CD14-positive monocyte (primary cell): Measurements from ENCODE around the gene PPP1R16B. TPM values are rescaled to one million over a fixed set of nuclear protein-coding genes. Genes with fewer than 3 reads are reported as not detected.

Experiments used
- DNase-seq, 3 donors: peaks; one replicate each; pipeline ENCODE4 v3.0.0-alpha.2; 2011 to 2022
- H2AFZ ChIP-seq: 2 replicates; pipeline ENCODE4 v1.6.0; 2012; ENCODE audit warnings: mild to moderate bottlenecking, low read depth, low read length, inconsistent platforms; ENCODE audit not compliant: insufficient read depth, poor library complexity, severe bottlenecking
- H3K27ac ChIP-seq, 2 donors: 1 replicate in 1 of 2; 2 replicates in 1 of 2; pipeline ENCODE4 v1.5.1; 2012 to 2013; ENCODE audit warnings: low read length in 2 of 2, control low read depth in 1 of 2, inconsistent platforms in 1 of 2, low read depth in 1 of 2, mild to moderate bottlenecking in 1 of 2
- H3K27me3 ChIP-seq, 2 donors: one replicate each; pipeline versions ENCODE4 v1.6.0 to v1.6.1; 2011 to 2013; ENCODE audit warnings: low read length in 2 of 2; ENCODE audit not compliant: control insufficient read depth in 2 of 2, insufficient read depth in 2 of 2
- H3K36me3 ChIP-seq, 2 donors: replicated peaks in 1 of 2; 1 replicate in 1 of 2; 2 replicates in 1 of 2; pipeline versions ENCODE4 v1.5.1 to v1.6.1; 2012 to 2013; ENCODE audit warnings: low read length in 2 of 2, control low read depth in 1 of 2, inconsistent platforms in 1 of 2, mild to moderate bottlenecking in 1 of 2; ENCODE audit not compliant: insufficient read depth in 2 of 2, control insufficient read depth in 1 of 2
- H3K4me1 ChIP-seq, 2 donors: 1 replicate in 1 of 2; 2 replicates in 1 of 2; pipeline versions ENCODE4 v1.5.1 to v1.6.1; 2012 to 2013; ENCODE audit warnings: low read length in 2 of 2, control low read depth in 1 of 2, inconsistent platforms in 1 of 2, mild to moderate bottlenecking in 1 of 2, moderate library complexity in 1 of 2; ENCODE audit not compliant: insufficient read depth in 2 of 2, control insufficient read depth in 1 of 2
- H3K4me2 ChIP-seq: replicated peaks from 2 replicates; pipeline ENCODE3; 2012; ENCODE audit warnings: low read length, moderate library complexity, mild to moderate bottlenecking; ENCODE audit not compliant: poor library complexity, severe bottlenecking; ENCODE audit errors: extremely low read depth
- H3K4me3 ChIP-seq, 3 experiments: fragments of 200-600 bp in 1 of 3; sonication (generic) in 1 of 3; replicated peaks in 1 of 3; 1 replicate in 2 of 3; 2 replicates in 1 of 3; pipeline ENCODE4 v1.5.1; 2011 to 2013; ENCODE audit warnings: low read length in 3 of 3, mild to moderate bottlenecking in 3 of 3, control low read depth in 2 of 3, low read depth in 2 of 3, inconsistent platforms in 1 of 3, moderate library complexity in 1 of 3
- H3K79me2 ChIP-seq: 2 replicates; pipeline ENCODE4 v1.6.0; 2012; ENCODE audit warnings: mild to moderate bottlenecking, control low read depth, inconsistent platforms, low read length, moderate library complexity; ENCODE audit not compliant: insufficient read depth
- H3K9ac ChIP-seq: 2 replicates; pipeline ENCODE4 v1.6.0; 2017; ENCODE audit warnings: low read length, mild to moderate bottlenecking; ENCODE audit not compliant: insufficient read depth, poor library complexity, severe bottlenecking
- H3K9me3 ChIP-seq, 2 donors: replicated peaks in 1 of 2; 1 replicate in 1 of 2; 2 replicates in 1 of 2; pipeline versions ENCODE4 v1.5.1 to v1.6.1; 2012 to 2013; ENCODE audit warnings: low read length in 2 of 2, control low read depth in 1 of 2; ENCODE audit not compliant: control insufficient read depth in 1 of 2, insufficient read depth in 1 of 2
- H4K20me1 ChIP-seq: 2 replicates; pipeline ENCODE4 v1.6.0; 2012; ENCODE audit warnings: mild to moderate bottlenecking, low read length, control low read depth, moderate library complexity; ENCODE audit not compliant: insufficient read depth
- H3K27ac Mint-ChIP-seq, 7 donors: one replicate each; pipeline ENCODE4 v1.8.0; 2020; ENCODE audit warnings: mild to moderate bottlenecking in 7 of 7, mixed read lengths in 7 of 7, moderate library complexity in 6 of 7, inconsistent platforms in 2 of 7
- H3K27me3 Mint-ChIP-seq, 3 donors: one replicate each; pipeline ENCODE4 v1.8.0; 2021 to 2022; ENCODE audit warnings: low read depth in 3 of 3, mild to moderate bottlenecking in 3 of 3, mixed read lengths in 3 of 3, moderate library complexity in 3 of 3, inconsistent platforms in 1 of 3
- H3K36me3 Mint-ChIP-seq, 2 donors: one replicate each; pipeline ENCODE4 v1.8.0; 2020; ENCODE audit warnings: mixed read lengths in 2 of 2, inconsistent platforms in 1 of 2, mild to moderate bottlenecking in 1 of 2
- H3K4me1 Mint-ChIP-seq: one replicate; pipeline ENCODE4 v1.8.0; 2020; ENCODE audit warnings: mild to moderate bottlenecking, mixed read lengths
- H3K4me3 Mint-ChIP-seq, 2 donors: one replicate each; pipeline ENCODE4 v1.8.0; 2020; ENCODE audit warnings: mild to moderate bottlenecking in 2 of 2, mixed read lengths in 2 of 2, moderate library complexity in 1 of 2
- H3K9me3 Mint-ChIP-seq, 7 donors: one replicate each; pipeline ENCODE4 v1.8.0; 2020 to 2022; ENCODE audit warnings: mixed read lengths in 7 of 7, mild to moderate bottlenecking in 6 of 7, moderate library complexity in 6 of 7, inconsistent platforms in 2 of 7
- WGBS: methylation state at CpG from one replicate; pipeline ENCODE4 v1.1.5; 2013; ENCODE audit warnings: missing lambda C conversion rate; ENCODE audit not compliant: insufficient coverage; 5-methylcytosine and 5-hydroxymethylcytosine counted together
- intact Hi-C, 2 donors: fragments of 100-400 bp; cut with micrococcal nuclease; formaldehyde crosslinking; loops; one replicate each; pipeline versions ENCODE4 v1.15.0 to v1.15.1; 2023
- polyA plus RNA-seq, 3 donors: library from polyadenylated mRNA; depleted of rRNA in 1 of 3; unstranded in 2 of 3; stranded (reverse) in 1 of 3; fragments of 300-500 nt in 2 of 3; fragments of >200 nt in 1 of 3; fragmentation: Illumina TruSeq in 2 of 3; gene quantifications; 1 replicate in 2 of 3; 2 replicates in 1 of 3; pipeline ENCODE4 v1.2.3, GENCODE V29; 2012 to 2021
- TF ChIP-seq, protein P1 (sequence below): fragments of 200-600 bp; IDR thresholded peaks from one replicate; pipeline ENCODE4 v1.8.0; 2022; ENCODE audit warnings: antibody characterized with exemption, mild to moderate bottlenecking

Gene PPP1R16B
- polyA plus RNA-seq, 3 donors, result 1.1 to 4.4 (median 1.4) TPM

DNA sequence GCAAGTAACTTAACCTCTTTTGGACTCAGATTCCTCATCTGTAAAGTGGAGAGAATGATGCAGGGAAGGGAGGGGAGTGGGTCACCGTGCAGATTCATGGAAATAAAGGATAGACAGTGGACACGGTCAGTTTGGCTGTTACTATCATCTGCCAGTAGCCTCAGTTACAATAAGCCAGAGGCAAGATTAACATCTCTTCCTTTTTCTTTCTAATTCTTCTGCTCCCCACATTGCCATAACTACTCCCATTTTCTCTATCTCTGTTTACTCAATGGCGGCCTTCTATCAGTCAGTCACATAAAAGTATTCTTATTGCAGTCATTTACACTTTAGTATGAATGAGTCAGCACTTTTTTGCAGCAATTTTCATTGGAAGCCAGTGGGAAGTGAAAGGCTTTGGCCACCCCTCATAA, 49.2 kb downstream of the PPP1R16B start:
- no peaks in the 10 kb centered on the region for H3K36me3 ChIP-seq
- peak overlapping the region in 1 of 7 donors; percentile 22 for H3K27ac Mint-ChIP-seq
- no peak overlapping the region for H3K4me3 Mint-ChIP-seq
- intact Hi-C loops, result no loop called here
- no peaks in the 10 kb centered on the region for H4K20me1 ChIP-seq
- H3K4me1 Mint-ChIP-seq, result peaks cover 30% of the 10 kb centered on the region
- H3K27ac ChIP-seq, result no peak overlapping the region
- H3K27me3 ChIP-seq, result no peaks in the 10 kb centered on the region
- H3K36me3 Mint-ChIP-seq, result peaks cover 0 to 10% of the 10 kb centered on the region in 2 donors
- peaks cover 10 to 12% of the 10 kb centered on the region in 2 donors for H3K4me1 ChIP-seq
- TF ChIP-seq, protein P1, sequence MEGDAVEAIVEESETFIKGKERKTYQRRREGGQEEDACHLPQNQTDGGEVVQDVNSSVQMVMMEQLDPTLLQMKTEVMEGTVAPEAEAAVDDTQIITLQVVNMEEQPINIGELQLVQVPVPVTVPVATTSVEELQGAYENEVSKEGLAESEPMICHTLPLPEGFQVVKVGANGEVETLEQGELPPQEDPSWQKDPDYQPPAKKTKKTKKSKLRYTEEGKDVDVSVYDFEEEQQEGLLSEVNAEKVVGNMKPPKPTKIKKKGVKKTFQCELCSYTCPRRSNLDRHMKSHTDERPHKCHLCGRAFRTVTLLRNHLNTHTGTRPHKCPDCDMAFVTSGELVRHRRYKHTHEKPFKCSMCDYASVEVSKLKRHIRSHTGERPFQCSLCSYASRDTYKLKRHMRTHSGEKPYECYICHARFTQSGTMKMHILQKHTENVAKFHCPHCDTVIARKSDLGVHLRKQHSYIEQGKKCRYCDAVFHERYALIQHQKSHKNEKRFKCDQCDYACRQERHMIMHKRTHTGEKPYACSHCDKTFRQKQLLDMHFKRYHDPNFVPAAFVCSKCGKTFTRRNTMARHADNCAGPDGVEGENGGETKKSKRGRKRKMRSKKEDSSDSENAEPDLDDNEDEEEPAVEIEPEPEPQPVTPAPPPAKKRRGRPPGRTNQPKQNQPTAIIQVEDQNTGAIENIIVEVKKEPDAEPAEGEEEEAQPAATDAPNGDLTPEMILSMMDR, result no peak
- peaks cover 0 to 3% (median 2%) of the 10 kb centered on the region in 3 donors for H3K27me3 Mint-ChIP-seq
- no peak for DNase-seq
- H3K9ac ChIP-seq, result no peak overlapping the region
- H3K9me3 Mint-ChIP-seq, result peaks cover 0 to 2% (median 0%) of the 10 kb centered on the region in 7 donors
- no peak overlapping the region for H2AFZ ChIP-seq
- H3K9me3 ChIP-seq, result no peaks in the 10 kb centered on the region
- H3K79me2 ChIP-seq, result no peaks in the 10 kb centered on the region
- no peak overlapping the region for H3K4me3 ChIP-seq
- H3K4me2 ChIP-seq, result no peak overlapping the region
- no CpG with 5 or more reads among the region's 3 CpGs for WGBS

DNA sequence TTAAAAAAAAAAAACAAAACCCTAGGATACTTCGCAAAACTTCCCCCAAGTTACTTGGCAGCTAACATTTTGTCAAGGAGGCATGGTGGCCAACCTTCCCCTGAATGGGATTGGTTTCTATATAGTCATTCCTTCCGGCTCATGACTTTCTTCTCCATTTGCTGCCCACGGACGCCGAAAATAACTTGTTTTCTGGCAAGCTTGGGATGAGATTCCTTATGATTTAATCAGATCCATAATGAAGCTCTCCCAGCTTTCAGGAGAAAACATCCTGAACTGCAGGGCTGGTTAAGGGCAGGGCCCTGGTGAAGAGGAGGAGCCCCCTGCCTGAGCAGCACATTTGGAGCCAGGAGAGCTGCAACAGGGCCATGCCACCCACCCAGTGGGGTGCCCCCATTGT, 49.9 kb downstream of the PPP1R16B start:
- Mint-ChIP-seq H3K4me1 (peaks cover 34% of the 10 kb centered on the region), H3K27ac (peak overlapping the region in 1 of 7 donors; percentile 15), H3K9me3 (peaks cover 0 to 2% (median 0%) of the 10 kb centered on the region in 7 donors), H3K27me3 (peaks cover 0 to 3% (median 2%) of the 10 kb centered on the region in 3 donors), H3K36me3 (peaks cover 0 to 8% of the 10 kb centered on the region in 2 donors), H3K4me3 (no peak overlapping the region)
- H3K4me1 ChIP-seq, result peaks cover 10 to 12% of the 10 kb centered on the region in 2 donors
- H2AFZ ChIP-seq, result no peak overlapping the region
- H3K4me2 ChIP-seq, result no peak overlapping the region
- H3K27ac ChIP-seq, result no peak overlapping the region
- TF ChIP-seq, protein P1, result no peak
- intact Hi-C loops, result no loop called here
- H3K4me3 ChIP-seq, result no peak overlapping the region
- no peaks in the 10 kb centered on the region for H4K20me1 ChIP-seq
- no peaks in the 10 kb centered on the region for H3K27me3 ChIP-seq
- no peaks in the 10 kb centered on the region for H3K9me3 ChIP-seq
- no peak overlapping the region for H3K9ac ChIP-seq
- H3K79me2 ChIP-seq, result no peaks in the 10 kb centered on the region
- WGBS, result no CpG with 5 or more reads among the region's 5 CpGs
- H3K36me3 ChIP-seq, result no peaks in the 10 kb centered on the region
- DNase-seq, result no peak
